NOMO-1 (cell line): ENCODE measurements around the gene CXCL13.
A peak's percentile ranks its signal among the peaks of the same experiment; 100 is the strongest.
"Not testable (repeated sequence)": the region's sequence is repeated elsewhere in the genome, so short reads cannot be mapped to it uniquely, and the experiment has no call there.

ENCODE experiments used
- DNase-seq, 2 experiments: peaks; one replicate each; lab custom pipeline; 2025; ENCODE audit not compliant: unreplicated experiment in 2 of 2; lab: John Stamatoyannopoulos, UW

Gene CXCL13

GRCh38 chr4:77605210-77605902 lies at the start of gene CXCL13:
Gene CXCL13 (plus strand): TSS chr4:77605820. CDS start chr4:77605866, 46 bp downstream.
- no peak for DNase-seq

GRCh38 chr4:77560170-77560569 lies 45.5 kb upstream of the CXCL13 start:
- no peak for DNase-seq

GRCh38 chr4:77561720-77562119 lies 43.9 kb upstream of the CXCL13 start:
- not testable (repeated sequence) for DNase-seq

- no peak for DNase-seq
Measured at GRCh38 chr4:77564231-77564630, 41.4 kb upstream of the CXCL13 start.

- DNase-seq, result no peak
Measured at GRCh38 chr4:77566148-77566547, 39.5 kb upstream of the CXCL13 start.

GRCh38 chr4:77567549-77567948 lies 38.1 kb upstream of the CXCL13 start:
- no peak for DNase-seq

GRCh38 chr4:77570508-77571214 lies 35.0 kb upstream of the CXCL13 start:
- DNase-seq, result not testable (repeated sequence)

GRCh38 chr4:77576351-77576750 lies 29.3 kb upstream of the CXCL13 start:
- no peak for DNase-seq

GRCh38 chr4:77578145-77578544 lies 27.5 kb upstream of the CXCL13 start:
- no peak for DNase-seq

GRCh38 chr4:77579406-77580076 lies 26.1 kb upstream of the CXCL13 start:
- no peak for DNase-seq

GRCh38 chr4:77581724-77582123 lies 23.9 kb upstream of the CXCL13 start:
- no peak for DNase-seq

- DNase-seq, result no peak
Measured at GRCh38 chr4:77582156-77582555, 23.5 kb upstream of the CXCL13 start.

- no peak for DNase-seq
Measured at GRCh38 chr4:77582711-77583110, 22.9 kb upstream of the CXCL13 start.

- peak; percentile 31 to 81 for DNase-seq
Measured at GRCh38 chr4:77586951-77587383, 18.7 kb upstream of the CXCL13 start.

GRCh38 chr4:77590482-77590881 lies 15.1 kb upstream of the CXCL13 start:
- no peak for DNase-seq

- no peak for DNase-seq
Measured at GRCh38 chr4:77591532-77591931, 14.1 kb upstream of the CXCL13 start.

- DNase-seq, result peak in 1 of 2 experiments; percentile 13
Measured at GRCh38 chr4:77593101-77593500, 12.5 kb upstream of the CXCL13 start.

- no peak for DNase-seq
Measured at GRCh38 chr4:77593993-77594392, 11.6 kb upstream of the CXCL13 start.

GRCh38 chr4:77595364-77595973 lies 10.2 kb upstream of the CXCL13 start:
- DNase-seq, result no peak

- no peak for DNase-seq
Measured at GRCh38 chr4:77599378-77599777, 6.2 kb upstream of the CXCL13 start.
